TTC549 (cell line): ENCODE measurements around the gene FKBP3.
A peak's percentile ranks its signal among the peaks of the same experiment; 100 is the strongest.
"Not testable (repeated sequence)": the region's sequence is repeated elsewhere in the genome, so short reads cannot be mapped to it uniquely, and the experiment has no call there.

Experiments used
- FAIRE-seq: peaks from 2 replicates; lab custom pipeline; 2012; peaks lifted over from hg19 to GRCh38; lab: Jason Lieb, UNC

The FKBP3 gene

DNA sequence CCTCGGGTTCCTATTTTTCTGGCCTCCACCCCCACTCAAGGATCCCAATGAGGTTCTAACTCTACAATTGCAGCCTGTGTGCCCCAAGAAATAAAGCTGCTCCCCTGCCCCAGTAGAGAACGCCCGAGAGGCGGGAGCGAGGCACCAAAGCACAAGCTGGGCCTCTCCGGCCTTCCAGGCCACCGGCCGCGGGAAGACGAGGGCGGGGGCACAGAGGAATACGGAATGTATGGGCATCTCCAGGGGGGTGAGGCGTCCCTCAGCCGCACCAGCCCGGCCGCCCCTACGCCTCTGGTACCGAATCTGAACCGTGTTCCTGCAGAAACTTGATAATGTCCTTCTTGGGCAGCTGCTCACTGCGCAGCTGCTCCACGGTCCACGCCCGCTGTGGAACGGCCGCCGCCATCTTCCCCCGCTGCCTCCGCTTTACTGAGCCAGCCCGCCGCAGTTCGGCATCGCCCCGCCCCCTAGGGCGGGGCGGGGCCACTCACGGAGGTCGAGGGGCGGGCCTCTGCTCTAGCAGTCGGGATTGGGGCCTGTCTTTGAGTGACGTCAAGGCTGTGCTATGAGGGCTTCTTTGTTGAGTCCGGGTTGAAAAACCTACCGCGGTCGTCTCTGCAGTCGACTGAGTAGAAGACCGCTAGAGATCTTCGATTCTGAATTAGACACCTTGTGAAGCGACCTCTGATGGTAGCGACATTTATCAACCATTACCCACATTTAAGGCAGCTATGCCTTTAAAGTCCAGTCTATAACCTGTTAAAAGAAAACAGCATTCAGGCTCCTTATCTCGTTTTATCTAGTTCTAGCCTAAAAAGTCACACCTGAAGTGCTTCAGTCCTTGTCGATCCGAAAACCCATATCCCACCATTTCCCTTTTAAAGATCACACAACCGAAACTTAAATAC, at the start of gene FKBP3:
TSS of gene FKBP3 (minus strand) at position 431 of the 908 bp plus-strand sequence. CDS start at position 406, 25 bp downstream.
- FAIRE-seq = peak; percentile 97

DNA sequence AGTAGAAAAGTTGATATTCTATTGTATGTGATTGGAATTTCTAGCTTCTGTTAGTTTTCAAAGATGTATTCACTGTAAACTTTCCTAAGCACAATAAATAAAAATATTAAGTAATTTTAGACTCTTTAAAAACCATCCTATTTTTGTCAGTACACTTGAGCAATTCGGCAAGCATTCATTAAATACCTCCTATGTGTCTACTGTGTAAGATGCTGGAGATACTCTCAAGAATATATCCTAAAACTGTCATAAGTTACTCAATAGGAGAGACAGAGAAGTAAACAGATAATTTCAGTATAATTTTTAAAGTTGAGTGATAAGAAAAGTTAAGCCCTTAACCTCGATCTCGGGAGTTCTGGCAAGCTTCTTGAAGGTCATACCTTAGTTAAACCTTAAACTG, 47.5 kb upstream of the FKBP3 start:
- no peak for FAIRE-seq

DNA sequence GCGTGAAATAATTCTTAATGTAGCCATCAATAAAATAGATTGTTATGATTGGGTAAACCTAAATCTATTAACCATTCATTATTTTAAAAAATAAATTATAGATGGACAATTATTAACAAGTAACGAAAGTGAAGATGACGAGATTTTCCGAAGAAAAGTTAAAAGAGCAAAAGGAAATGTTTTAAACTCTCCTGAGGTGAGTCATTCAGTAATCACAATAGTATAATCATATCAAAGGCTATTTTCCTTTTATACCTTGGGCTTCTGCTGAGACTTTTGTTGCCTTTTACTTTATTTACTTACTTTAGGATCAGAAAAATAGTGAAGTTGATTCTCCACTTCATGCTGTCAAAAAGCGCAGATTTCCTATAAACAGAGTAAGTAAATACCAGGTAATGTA, 47.0 kb upstream of the FKBP3 start:
- FAIRE-seq = peak; percentile 57

DNA sequence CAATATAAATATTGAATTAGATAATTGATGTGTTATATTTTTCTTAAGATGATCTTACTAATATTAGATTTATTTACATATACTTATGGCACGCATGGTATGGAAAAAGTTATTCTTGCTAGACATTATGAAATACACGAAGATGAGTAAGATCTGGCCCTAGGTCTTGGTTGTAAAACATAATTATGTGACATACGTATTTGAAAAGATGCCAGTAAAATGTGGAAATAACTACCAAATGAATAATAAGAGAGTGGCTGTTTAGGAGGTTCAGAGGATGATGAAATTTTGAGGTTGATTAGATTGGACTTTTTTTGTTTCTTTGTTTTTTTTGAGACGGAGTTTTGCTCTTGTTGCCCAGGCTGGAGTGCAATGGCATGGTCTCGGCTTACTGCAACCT, 42.8 kb upstream of the FKBP3 start:
- no peak for FAIRE-seq

DNA sequence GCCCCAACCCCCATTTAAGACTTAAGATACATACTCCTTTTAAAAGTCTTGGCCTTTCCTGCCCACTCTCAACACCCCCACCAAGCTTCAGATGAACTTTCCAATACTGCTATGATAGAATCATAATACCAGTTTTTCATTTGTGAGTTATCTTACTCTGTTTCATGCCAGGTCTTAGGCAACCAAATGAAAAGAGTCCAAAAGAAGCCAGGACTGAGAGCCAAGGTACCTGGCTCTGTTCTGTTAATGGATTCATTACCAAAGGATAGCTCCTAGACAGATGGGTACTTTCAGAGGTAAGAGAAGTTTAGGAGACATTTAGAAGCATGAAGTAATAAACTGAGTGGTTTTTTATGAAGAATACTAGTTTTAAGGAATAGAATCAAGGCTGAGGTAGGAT, 35.6 kb upstream of the FKBP3 start:
- no peak for FAIRE-seq

DNA sequence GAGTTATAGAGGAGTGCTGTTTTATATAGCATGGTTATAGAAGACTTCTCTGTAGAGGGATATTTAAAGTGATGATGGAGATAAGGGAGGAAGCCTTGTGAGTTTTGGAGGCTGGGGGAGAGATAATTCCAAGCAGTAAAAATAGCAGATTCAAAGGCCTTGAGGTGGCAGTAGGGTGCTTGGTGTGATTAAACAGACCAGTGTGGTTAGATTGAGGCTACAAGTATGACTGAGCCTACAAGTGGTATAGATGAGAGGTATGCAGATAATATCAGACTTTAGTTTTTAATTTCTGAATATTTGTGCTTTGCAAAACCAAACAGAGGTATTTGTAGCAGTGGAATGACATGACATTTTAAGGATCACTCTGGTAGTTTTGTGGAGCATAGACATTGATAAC, 21.8 kb upstream of the FKBP3 start:
- FAIRE-seq = no peak

DNA sequence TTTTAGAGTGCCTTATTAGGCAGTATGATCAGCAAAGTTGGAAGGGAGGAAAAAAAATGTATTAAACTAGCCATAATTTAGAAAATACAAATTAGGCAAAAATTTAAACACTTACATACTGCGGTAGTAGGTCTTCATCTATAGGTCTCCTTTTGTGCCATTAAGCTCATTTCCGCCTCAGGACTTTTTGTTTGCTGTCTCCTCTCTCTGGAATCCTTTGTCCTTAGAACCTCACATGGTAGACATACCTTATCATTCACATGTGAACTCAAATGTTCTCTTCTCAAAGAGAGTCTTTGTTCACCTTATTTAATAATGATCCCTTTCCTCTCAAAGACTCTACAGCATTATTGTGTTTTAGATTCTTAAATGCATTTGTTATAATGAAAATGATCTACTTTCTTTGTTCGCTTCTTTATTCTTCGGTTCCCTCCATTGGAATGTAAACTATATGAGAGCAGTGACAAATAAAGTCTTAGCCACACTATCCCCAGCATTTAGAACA, 16.2 kb upstream of the FKBP3 start:
- FAIRE-seq = no peak

DNA sequence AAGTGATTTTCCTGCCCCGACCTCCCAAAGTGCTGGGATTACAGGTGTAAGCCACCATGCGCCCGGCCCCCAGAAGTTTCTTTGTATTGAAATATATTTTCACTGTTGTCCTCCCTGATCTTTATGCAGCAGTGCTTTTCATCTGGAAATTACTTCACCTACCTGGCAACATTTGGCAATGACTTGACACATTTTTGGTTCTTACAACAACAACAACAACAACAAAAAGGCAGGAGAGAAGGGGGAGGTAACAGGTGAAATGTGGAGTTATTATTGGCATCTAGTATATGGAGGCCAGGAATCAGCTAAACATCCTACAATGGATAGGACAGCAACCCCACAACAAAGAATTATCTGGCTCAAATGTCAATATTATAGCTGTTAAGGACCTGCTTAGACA, 15.3 kb upstream of the FKBP3 start:
- FAIRE-seq = no peak

DNA sequence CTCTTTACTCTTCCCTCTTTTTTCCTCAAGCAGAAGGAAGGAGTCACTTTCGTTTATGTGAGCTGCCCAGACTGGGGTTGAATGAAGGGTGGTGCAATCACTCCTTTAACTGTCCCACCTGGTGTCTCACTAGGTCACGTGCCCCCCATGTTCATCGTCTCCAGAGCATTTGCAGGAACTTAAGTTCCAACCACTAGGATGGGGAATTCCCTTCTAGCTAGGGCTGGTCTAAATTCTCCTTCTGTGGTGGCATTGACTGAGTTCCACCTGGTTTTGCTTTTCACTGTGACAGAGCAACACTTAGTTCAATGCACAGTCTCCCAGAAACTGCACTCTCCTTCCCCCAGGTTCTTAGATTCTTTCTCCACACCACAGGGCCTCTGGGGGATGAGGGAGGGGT, 10.9 kb upstream of the FKBP3 start:
- FAIRE-seq = no peak

DNA sequence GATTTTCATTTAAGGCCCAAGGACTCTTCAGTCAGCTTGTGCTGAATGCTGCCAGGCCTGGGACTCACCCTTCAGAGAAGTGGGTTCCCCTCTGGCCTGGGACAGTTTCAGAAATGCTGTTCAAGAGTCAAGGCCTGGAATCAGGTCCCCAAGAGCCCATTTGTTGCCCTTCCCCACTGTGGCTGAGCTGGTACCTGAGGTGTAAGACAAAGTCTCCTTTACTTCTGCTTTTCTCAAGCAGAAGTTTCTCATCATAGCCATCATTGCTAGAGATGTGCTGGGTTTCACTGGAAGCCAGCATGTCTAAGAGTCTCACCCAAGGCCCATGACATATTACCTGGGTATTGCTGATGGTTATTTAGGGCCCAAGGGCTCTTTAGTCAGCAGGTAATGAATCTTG, 10.4 kb upstream of the FKBP3 start:
- no peak for FAIRE-seq

DNA sequence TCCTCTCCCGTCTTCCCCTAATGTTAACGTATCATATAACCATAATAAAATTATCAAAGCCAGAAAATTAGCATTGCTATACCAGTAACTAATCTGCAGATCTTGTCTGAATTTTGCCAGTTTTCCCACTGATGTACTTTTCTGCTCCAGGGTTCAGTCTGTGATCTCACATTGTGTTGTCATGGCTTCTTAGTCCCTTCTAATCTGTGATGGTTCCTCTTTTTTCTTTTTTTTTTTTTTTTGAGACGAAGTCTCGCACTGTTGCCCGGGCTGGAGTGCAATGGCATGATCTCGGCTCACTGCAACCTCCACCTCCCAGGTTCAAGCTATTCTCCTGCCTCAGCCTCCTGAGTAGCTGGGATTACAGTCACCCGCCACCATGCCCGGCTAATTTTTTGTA, 7.8 kb upstream of the FKBP3 start:
- not testable (repeated sequence) for FAIRE-seq

DNA sequence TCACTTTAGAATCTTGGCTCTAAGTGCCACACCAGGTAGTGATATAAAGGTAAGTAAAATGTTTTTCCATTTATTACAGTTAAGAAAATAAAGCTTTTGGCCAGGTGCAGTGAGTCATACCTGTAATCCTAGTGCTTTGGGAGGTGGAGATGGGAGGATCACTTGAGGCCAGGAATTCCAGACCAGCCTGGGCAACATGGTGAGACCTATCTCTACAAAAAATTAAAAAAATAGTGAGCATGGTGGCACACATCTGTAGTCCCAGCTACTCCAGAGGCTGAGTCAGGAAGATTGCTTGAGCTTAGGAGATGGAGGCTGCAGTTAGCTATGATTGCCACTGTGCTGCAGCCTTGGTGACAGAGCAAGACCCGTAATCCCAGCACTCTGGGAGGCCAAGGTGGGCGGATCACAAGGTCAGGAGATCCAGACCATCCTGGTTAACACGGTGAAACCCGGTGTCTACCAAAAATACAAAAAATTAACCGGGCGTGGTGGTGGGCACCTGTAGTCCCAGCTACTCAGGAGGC, 6.4 kb upstream of the FKBP3 start:
- no peak for FAIRE-seq

DNA sequence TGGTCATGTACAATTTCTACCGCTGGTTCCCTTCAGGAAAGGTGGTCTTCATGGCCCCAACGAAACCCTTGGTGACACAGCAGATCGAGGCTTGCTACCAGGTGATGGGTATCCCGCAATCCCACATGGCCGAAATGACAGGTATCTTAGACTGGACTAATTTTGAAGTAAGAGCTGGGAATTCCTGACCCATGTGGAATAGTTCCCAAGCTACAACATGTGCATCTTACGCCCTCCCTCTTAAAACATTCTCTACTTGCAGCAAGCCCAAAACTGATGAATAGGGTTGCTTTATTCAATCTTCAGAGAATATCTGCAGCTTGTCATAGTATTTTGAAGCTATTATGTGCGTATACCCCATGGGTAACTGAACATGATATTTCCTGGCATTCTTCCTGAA, 2.1 kb upstream of the FKBP3 start:
- FAIRE-seq = no peak

DNA sequence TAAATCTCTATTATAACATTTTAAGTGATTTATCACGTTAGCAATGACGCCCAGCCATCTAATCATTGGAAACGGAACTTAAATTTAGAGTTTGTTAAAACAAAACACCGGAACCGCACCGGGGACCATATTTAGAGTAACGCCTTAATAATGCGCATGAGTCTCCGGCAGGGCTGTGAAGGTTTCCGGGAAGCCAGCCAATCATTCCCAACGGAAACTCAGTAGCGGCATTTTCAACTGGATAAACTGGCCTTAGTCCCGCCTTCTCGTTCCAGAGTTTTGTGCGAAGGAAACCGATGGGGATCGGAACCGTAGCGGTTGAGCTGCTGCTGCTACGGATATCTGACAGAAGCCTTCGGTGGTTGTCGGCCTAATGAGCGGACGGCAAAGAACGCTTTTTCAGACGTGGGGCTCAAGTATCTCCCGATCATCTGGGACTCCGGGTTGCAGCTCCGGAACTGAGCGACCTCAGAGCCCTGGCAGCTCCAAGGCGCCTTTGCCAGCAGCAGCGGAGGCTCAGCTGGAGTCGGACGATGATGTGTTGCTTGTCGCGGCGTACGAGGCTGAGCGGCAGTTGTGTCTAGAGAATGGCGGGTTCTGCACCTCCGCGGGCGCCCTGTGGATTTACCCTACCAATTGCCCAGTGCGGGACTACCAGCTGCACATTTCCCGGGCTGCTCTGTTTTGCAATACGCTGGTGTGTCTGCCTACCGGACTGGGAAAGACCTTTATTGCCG, 1.5 kb upstream of the FKBP3 start, which contains the start of gene FANCM:
TSS of gene FANCM (plus strand) at position 272 of the 737 bp plus-strand sequence. CDS start at position 374, 102 bp downstream.
- peak; percentile 98 for FAIRE-seq

DNA sequence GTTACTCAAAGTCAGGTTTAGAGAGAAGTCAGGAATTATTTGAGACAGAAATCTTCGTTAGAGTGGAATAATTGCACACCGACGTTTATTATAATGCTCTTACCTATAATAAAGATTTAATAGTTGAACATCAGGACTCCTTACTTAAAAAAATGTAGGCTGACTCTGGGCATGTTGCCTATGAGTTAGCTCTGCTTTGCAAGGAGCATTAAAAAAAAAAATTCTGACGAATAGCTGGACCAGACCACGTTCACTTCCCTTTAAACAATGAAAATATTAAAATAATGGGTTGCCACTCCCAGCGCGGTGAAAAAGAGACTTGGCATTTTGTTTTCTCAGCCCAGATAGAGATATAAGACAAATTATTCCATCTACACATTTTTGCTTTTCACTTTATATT, 875 bp upstream of the FKBP3 start:
- no peak for FAIRE-seq

DNA sequence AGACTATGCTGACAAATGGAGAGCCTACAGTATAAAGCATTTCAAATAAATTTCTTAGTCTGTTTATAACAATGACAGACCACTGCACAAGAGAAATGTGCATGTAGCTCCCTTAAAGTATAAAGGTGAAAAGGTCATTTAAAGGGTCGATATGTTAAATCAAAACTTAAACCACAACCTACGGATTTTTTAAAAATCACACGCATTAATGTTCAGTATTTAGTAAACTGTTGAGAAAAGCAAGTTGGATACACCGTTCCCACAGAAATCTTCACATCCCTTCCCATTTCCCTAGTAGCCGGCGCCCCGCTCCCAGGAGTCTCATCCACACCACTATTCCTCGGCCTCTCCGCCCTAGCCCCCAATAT, 614 bp downstream of the FKBP3 start:
- FAIRE-seq = no peak

DNA sequence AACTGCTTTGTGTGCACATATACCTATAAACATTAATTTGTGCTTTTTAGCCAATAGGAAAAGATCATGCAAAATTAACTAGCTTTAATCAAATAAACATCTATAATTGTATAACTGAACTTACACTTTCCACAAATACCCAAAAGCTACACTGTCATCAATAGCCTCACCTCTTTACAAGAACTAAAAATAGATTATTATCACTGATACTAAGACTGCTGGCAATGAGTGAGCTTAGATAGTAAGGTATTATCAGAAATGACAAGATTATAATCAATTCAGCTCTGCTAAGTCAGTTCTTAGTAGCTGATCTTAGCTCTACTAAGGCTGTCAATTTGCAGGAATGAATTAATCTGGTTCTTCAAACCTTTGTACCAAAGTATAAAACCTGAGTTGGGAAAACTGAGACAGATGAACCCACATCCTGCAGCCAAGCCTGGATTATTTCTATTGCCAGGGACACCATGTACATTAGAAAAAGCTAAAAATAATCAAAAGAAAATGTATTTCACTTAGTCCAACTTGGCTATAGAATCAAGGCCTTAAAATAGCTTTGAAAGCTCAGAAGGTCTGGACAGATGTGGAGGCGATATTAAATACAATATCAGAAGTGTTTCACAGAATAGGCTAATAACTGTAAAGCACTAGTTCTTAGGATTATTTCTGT, 5.2 kb downstream of the FKBP3 start:
- FAIRE-seq = no peak

DNA sequence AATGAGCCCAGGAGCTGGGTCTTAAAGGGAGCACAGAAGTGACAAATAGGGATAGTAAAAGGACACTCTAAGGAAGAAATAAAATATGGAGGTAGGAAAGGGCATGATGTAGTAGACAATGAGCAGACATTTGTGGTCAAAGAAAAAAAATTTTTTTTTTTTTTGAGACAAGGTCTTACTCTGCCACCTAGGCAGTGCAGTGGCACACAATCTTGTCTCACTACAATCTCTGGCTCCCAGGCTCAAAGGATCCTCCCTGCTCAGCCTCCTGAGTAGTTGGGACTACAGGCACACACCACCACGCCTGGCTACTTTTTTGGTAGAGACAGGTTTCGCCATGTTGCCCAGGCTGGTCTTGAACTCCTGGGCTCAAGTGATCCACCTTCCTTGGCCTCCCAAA, 8.5 kb downstream of the FKBP3 start:
- no peak for FAIRE-seq

DNA sequence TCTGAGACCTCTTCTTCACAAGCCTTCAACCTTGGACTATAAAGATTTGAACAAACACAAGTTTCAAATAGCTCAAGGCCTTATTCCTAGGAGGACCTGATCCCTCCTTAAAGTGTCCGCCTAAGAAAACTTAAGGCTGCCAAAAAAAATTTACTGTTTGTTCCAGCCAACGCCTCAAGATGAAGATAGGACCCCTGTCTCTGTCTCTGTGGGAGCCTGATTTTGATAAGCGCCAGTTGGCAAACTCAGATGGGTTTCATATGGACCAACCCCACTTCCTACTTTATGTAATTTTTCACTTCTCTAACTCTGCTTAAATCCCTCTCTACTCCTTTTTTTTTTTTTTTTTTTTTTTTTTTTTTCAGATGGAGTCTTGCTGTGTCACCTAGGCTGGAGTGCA, 11.0 kb downstream of the FKBP3 start:
- FAIRE-seq = no peak

DNA sequence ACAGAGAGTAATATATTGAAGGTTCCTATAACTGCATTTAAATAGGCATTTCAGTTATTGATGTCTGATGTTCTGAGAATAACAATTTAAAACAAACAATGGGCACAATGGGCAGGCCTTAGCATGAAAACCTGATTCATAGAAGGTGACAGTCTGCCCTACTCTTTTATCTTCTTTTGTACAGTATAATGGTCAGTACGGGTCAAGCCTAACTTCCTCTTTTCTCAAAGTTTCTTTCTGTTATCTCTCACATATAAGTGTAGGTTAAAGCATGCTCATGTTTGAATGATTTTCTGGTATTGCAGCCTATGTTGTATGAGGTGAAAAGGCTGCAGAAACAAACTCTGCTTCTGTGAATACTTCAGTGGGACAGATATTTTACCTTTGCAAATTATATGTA, 14.2 kb downstream of the FKBP3 start:
- no peak for FAIRE-seq

DNA sequence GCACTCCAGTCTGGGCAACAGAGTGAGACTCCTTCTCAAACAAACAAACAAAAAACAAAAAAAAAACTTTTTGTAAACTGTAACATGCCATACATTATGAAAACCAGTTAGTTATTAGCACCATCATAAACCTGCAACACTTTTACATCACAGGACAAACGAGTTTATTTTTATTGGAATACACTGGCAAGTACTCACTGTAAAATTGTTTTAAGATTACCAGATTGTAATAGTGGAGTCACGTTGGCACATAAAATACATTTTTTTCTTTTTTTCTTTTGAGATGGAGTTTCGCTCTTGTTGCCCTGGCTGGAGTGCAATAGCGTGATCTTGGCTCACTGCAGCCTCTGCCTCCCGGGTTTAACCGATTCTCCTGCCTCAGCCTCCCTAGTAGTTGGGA, 15.7 kb downstream of the FKBP3 start:
- FAIRE-seq = no peak

DNA sequence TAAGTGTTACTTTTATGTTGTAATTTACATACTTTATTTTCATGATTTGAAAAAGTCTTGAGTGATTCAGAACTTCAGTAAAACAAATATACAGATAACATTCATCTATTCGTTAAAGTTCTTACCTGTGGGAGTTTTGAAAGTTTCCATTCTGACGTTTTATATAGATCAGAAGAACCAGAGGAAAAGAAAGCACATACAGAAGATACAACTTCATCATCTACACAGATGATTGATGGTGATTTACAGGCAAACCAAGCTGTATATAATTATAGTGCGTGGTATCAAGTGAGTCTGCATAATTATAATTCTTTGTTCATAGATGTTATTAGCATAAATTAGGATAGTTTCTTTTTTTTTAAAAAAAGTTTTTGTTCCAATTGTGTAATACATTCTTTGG, 20.0 kb downstream of the FKBP3 start:
- no peak for FAIRE-seq
